Measurements from ENCODE around the gene UBE2E2.
"Not testable (repeated sequence)": the region's sequence is repeated elsewhere in the genome, so short reads cannot be mapped to it uniquely, and the experiment has no call there.

Gene UBE2E2

GRCh38 chr3:23594894-23595670 lies 392.0 kb downstream of the UBE2E2 start:
- DNase-seq: no peak

GRCh38 chr3:23595851-23596250 lies 392.7 kb downstream of the UBE2E2 start:
- no peak for DNase-seq

DNA sequence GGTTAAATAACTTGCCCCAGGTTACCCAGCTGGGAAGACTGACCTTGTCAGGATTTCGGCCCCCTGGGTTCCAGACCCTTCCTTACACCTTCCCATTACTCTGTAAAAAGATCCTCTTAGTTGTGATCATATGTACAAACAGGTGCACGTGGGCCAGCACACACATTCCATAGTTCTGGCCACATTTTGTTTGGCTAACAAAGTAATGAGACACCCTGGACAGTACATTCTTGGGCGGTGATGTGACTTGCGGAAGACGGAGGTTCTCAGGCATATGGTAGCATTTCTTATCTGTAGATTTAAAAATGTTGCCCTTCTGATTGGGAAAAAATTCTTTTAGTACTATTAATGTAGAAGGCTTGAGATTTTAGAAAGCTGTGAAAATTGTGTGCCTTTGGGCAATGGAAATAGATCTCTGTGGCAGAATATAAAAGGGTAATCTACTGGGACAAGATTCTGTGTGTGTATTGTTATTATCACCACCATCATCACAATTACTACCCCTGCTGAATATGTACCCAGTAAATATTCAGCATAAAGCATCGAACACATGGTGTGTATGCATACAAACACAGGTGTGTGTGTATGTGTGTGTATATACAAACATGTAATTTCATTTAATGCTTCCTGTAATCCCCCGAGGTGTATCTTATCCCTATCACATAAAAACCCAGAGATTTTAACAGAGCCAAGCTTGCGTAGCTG lies 397.2 kb downstream of the UBE2E2 start:
- no peak for DNase-seq

DNA sequence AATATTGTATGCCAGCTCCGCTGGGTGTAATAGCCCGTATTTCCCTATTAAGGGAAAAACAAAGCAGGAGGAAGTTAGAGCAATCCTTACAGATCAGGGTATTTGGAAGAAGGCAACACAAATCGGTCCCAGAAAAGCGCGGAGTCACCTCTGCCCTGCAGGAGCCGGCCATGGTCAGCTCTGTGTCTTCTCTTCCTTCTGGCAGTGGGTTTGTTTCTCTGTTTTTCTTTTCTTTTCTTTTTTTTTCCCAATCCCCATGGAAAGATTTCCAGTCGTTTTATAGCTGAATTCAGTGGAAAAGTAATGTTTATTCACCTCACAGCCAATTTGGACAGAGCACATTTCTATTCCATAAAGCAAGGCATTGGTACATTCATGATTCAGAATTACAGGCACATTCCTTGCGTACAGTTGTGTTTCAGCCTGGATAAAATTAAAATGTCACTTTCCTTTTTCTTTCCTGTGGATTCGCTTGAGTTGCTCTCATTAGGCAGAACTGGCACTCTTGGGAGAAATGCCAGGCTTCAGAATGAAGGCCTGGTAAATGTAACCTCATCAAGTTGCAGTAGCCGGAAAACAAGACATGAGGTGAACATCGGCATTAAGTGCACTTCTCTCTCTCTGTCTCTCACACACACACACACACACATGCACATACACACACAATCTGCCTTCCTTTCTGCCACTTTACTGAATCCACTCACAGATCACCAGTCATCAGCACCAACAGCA lies 398.1 kb downstream of the UBE2E2 start:
- no peak for DNase-seq

GRCh38 chr3:23602971-23603370 lies 399.8 kb downstream of the UBE2E2 start:
- DNase-seq: no peak

DNA sequence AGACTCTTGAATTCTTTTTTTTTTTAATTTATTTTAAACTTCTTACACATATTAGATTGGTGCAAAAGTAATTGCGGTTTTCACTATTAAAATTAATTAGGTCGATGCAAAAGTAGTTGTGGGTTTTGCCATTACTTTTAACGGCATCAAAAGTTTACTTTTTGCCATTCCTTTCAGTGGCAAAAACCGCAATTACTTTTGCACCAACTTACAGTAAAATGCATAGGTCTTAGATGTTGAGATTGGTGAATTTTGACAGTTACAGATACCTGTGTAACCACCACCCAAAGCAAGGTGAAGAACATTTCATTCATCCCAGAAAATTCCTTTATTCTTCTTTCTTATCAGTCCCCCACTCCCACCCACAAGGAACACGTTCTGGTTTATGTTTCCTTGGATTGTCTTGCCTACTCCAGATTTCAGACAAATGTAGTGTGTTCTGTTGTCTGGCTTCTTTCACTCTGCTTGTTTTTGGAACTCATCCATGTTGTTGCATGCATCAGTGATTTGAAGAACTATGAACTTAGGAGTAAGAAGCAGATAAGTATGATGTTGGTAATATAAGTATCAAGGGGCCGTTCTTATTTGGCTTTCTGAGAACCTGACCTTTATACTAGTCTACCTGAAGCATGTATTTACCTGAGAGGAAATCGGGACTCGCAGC lies 404.2 kb downstream of the UBE2E2 start:
- DNase-seq: no peak

GRCh38 chr3:23608650-23609049 lies 405.5 kb downstream of the UBE2E2 start:
- DNase-seq: no peak

- no peak for DNase-seq
Measured at GRCh38 chr3:23611737-23612295, 408.7 kb downstream of the UBE2E2 start.

GRCh38 chr3:23612296-23612891 lies 409.3 kb downstream of the UBE2E2 start:
- no peak for DNase-seq

DNA sequence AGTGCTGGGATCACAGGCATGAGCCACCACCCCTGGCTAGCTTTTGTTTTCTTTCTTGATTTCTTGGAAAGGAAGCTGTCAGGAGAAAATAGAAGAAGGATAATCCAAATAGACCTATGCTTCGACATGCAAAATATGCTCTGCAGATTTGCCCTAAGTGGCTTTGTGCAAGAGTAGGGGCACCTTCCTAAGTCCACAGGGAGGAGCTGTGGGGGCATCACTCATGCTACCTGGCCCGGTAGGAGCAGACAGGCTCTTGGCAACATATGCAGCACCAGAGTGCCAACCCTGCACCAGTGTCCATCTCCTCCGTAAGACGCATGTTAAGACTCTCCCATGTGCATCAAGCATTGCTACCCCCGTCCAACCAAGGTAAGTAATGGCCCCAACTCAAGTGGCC lies 411.9 kb downstream of the UBE2E2 start:
- no peak for DNase-seq

- not testable (repeated sequence) for DNase-seq
Measured at GRCh38 chr3:23618475-23618874, 415.3 kb downstream of the UBE2E2 start.

GRCh38 chr3:23619705-23620637 lies 416.8 kb downstream of the UBE2E2 start:
- DNase-seq: no peak

DNA sequence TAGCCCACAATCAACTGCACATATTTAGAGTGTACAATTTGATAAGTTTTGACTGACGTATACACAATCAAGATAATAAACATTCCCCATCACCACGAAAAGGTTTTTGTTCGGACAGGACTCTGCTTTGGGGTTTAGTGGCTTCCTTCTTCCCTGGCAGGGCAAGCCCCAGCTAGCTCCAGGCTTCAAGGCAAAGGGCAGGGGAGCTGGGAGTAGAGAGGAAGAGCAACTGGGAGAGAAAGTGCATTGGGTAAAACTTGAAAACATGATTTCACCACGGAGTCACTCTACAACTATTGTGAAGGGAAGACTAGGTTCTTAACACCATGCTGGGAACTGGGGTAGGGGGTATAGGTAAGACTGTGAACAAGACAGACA lies 417.5 kb downstream of the UBE2E2 start:
- DNase-seq: no peak

DNA sequence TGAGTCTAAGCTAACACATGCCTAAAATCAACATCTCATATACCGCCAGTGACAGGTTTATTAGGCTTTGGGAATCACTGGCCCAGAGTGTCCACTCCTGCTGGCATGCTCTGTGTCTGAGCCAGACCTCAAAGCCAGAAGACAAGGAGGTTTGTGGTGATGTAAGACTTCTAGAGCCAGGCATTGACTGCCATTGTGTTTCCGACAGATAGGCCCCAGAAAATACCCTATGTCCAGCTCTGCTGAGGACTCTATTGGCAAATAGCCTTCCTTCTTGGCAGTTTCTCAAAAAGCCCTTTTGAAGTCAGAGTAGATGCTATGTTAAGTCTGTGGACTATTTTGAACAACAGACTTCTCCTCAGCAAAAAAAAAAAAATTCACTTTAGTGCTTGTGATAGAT lies 420.7 kb downstream of the UBE2E2 start:
- no peak for DNase-seq

- DNase-seq: no peak
Measured at GRCh38 chr3:23624305-23624704, 421.2 kb downstream of the UBE2E2 start.

- DNase-seq: no peak
Measured at GRCh38 chr3:23626442-23626841, 423.3 kb downstream of the UBE2E2 start.

DNA sequence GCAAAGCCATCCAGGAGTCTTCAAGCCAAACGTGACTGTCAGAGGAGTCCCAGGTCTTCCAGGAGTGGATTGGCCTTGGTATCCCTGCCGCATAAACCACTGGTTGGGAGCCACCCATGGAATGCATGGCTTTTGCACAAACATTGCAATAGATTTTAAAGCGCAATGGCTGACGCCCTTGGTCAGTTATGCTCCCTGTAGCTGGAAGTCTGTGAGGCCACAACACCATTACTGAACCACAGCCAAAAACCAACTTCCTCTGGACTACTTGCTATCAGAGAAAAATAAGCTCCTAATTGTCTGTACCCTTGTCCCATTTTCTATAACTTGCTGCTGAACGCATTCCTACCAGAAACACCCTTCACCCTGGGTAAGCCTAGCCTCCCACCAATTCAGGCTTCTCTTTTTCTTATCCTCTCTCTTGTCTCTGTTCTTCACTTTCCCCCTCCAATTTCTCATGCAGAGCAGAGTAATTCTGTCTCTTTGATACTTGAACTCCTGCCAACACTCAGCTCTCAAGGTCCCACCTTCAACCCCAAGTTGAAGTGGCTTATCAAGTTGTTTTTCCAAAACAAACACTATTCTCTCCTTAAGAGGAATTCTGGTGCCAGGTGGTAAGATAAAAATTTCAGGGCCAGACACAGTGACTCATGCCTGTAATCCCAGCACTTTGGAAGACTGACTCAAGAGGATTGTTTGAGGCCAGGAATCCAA lies 426.2 kb downstream of the UBE2E2 start:
- DNase-seq: no peak

DNA sequence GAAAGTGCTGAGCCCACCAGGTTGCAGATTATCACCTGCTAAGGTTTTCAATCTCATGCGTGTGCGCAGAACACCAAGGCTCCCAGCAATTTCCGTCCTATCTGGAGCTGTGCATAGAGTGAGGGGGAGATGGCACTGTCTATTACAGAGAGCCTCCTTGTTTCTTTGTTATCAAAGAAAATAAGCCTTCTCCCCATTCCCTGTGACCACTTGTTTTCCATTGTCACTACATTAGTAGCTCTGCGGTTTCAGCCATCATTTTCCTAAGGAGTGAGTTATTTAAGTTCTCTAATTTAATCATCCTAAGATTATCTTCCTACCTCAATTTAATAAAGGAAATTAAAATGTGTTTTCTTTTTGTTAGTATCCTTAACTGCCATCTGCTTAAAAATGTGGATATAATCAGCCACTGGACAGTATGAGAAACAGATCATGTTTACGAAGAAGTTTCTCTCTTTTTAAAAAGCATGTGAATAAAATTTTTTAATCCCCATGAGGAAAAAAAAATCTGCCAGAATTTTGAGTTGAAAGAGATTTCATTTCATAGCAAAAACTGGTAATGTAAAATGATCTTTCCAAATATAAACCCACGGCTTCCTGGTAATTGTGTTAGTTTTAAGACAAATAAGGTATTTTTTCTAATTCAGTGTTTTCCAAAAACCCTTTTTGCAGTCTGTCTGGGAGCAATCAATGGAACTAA lies 430.3 kb downstream of the UBE2E2 start:
- DNase-seq: no peak

DNA sequence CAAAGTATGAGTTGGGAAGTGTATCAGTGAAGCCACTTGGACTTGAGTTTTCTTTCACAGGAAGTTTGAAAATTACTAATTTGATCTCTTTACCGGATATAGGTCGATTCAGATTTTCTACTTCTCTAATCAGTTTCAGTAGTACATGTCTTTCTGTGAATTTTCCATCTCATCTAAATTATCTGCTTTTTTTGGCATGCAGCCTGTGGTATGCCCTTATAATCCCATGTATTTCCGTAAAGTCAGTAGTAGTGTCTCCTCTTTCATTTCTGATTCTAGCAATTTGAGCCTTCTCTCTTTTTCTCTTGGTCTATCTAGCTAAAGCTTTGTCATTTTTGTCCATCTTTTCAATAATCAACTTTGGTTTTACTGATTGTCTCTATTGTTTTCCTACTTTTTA lies 434.2 kb downstream of the UBE2E2 start:
- no peak for DNase-seq
